ENCODE measurements around the gene GMDS.

The GMDS gene

GRCh38 chr6:1993042-1993441, 252.4 kb downstream of the GMDS start:
- no peak for DNase-seq

DNA sequence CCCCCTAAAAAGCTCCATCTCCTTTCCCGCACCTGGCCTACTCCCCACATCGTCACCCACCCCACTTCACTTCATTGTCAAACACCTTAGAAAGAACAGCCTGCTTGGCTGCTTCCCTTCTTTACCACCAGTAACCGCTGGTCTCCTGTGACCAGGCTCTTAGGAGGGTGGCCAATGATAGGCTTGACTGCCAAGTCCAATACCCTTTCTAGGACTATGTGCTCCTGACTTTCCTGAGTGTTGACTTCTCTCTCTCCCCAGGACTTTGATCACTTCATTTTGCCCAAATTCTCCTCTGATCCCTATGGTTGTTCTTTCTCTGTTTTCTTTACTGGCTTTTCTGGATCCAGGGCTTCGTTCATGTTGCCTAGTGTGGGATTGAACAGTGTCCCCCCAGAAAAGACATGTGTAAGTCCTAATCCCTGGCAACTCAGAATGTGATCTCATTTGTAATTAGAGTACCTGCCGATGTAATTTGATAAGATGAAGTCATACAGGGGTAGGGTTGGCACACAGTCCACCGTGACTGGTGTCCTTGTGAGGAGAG, 254.0 kb downstream of the GMDS start:
- DNase-seq, result no peak

DNA sequence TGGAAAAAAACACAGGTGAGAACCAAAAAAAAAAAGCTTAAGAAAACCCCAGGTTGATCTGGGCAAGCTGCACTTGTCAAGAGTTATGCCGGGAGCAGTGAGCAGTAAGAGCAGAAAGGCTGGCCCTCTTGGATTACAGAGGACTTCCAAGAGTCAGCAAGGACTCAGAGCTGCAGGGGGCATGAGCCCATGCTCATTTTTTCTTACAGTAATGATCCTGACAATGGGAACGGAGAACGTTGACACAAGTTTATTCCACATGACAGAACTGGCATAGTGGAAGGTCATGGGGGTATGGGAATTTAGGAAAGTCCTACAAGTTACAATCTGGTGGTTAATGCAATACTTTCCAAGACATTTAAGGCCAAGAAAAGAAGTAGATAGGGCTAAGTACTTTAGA, 256.6 kb downstream of the GMDS start:
- DNase-seq, result no peak

DNA sequence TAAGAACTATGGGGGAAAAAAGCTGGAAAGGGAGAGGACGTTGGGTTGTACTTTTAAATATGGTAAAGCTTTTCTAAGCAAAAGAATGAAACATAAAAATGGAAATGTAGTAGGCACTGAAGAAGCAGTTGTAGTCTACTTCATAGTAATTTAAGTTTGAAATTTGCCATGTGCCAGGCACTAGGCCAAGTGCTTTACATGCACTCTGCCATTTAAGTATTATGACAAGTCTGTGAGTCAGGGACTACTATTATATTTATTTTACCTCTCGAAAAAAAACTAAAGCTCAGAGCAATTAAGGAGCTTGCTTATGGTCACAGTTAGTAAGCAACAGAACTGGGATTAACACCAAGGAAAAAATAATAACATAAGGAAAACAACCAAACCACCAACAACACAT, 257.8 kb downstream of the GMDS start:
- DNase-seq, result no peak

GRCh38 chr6:1986454-1987243, 258.8 kb downstream of the GMDS start:
- DNase-seq, result no peak

DNA sequence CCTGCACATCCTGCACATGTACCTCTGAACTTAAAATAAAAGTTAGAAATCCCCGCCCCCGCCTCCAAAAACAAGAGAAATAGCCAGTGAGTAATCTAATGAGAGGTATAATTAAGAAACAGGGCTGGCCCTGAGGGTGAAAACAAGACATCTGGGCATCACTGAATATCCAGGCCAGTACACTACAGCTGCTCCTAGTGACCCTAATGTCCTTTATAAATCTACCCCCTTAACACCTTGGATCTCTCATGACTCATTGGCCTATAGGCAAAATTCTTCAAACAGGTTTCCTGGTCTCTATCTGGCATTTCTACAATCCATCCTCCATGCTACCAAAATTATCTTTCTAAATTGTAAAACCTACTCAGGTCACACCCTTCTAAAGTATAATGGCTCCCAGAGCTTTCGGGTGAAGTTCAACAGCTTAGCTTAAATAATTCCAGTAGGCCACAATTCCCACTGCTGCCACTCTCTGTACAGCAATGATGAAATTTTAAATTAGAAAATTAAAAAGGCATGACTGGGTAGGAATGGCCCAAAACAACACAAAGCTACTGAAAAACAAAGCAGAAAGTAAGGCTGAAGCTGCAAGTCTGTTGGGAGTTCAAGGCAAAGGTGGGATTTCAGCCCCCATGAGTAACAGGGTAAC, 260.9 kb downstream of the GMDS start:
- no peak for DNase-seq

GRCh38 chr6:1983850-1984249, 261.6 kb downstream of the GMDS start:
- no peak for DNase-seq

- DNase-seq, result no peak
These were observed 272.4 kb downstream of the GMDS start for GRCh38 chr6:1972962-1973361.

GRCh38 chr6:1971612-1972011, 273.8 kb downstream of the GMDS start:
- DNase-seq, result no peak

DNA sequence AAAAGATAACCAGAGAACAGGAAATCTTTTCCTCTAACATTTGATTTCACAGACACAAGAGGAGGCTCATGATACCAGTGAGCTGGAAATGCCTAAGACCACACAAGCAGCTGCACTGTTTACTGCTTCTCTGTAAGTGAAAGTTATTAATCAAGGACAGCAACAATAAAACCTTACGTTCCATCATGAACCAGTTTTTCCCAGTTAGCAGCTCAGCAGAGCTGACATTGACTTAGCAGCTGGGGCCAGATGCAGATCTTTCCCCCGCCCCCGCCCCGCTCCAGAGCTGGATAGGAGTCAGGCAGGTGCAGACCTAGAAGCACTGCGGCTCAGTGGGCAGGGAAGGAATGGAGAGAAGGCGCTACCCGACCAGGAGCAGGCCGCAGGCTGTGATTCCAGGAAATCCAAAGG, 275.2 kb downstream of the GMDS start:
- no peak for DNase-seq

DNA sequence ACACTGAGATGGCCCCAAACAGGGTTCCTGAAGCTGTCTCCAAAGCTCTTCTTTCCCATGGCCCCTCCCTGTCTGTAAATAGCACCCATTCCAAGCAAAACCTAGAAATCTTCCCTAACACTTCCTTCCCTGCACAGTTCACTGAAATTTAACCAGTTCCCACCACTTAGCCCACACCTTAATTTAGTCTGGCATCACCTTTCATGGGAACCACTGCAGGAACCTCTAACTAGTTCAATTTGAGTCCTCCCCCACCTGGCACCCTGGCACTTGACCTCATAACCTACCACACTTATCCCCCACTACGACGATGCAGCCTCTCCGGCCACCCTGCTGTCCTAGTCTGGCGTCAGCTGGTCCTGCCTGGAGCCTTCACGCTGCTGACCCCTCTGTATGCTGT, 278.7 kb downstream of the GMDS start:
- no peak for DNase-seq

- no peak for DNase-seq
These were observed 279.7 kb downstream of the GMDS start for GRCh38 chr6:1965596-1966224.

DNA sequence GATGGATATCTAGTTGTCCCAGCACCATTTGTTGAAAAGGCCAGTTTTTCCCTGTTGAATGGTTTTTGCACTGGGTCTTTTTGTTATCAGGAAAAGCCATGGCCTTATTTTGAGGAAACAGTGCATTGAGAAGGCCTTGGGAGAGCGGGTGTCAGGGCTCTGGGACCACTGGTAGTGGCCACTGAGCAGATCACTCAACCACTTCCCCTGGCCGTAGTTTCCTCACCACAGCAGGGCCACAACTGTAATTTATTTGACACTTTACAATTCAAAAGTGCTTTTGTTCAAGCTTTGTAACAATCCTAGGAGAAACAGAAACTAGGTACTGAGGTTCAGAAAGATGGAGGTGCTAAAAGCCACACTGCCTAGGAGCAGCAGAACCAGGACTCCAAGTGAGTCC, 281.8 kb downstream of the GMDS start:
- no peak for DNase-seq

- no peak for DNase-seq
These were observed 283.2 kb downstream of the GMDS start for GRCh38 chr6:1962201-1962600.

- DNase-seq, result no peak
These were observed 284.8 kb downstream of the GMDS start for GRCh38 chr6:1960486-1961142.

GRCh38 chr6:1958257-1958656, 287.1 kb downstream of the GMDS start:
- no peak for DNase-seq

GRCh38 chr6:1957746-1958145, 287.7 kb downstream of the GMDS start:
- DNase-seq, result no peak

DNA sequence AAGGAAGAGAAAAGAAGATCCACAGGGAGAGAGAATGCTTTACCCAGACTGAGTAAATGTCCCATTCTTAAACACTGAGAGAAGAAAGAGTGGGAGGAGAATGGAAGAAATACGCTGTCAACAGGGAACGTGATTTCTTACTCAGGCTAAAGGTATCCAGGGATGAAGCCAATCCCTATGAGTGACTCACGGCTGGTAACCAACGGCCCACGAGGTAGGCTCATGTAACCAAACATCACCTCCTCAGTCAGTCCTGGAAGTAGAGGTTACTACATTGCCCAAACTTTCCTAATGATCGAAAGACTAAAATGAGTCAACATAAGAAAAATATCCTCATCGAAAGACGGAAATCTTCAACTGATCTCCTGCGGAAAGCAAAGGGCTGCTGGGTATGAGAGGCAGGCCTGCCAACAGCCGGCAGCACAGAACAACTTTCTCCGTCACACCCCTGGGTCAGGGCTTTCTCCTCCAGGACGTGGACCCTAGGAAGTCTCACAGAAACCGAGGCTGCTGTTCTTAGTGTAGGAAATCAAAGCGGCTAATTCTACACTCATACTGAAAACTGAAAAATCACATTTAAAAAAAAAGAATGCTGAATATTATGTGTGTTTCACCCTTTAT, 292.6 kb downstream of the GMDS start:
- no peak for DNase-seq

GRCh38 chr6:1950631-1951030, 294.8 kb downstream of the GMDS start:
- no peak for DNase-seq

DNA sequence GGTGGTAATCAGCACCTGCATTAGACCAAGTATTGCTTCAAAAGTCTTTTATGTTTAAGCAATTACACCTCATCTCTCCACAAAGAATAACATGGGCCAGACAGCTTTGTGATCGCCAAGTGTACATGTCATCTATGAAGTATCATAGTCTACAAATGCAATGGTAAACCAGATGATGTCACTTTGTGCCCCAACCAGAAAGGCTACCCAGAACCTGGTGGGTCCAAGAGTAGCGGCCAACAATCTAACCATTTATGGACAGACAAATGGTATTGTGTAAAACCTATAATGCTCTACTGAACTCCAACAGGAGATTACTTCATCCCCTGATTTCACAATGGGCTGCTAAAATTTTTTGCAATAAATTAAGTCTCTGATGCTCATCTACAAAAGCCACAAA, 295.9 kb downstream of the GMDS start:
- DNase-seq, result no peak

GRCh38 chr6:1947922-1948321, 297.5 kb downstream of the GMDS start:
- DNase-seq, result no peak

Measured in amygdala (tissue), 56 donors.